Measurements from ENCODE around the gene RESP18. TPM values are rescaled to one million over a fixed set of nuclear protein-coding genes. Genes with fewer than 3 reads are reported as not detected.
"Not testable (repeated sequence)": the region's sequence is repeated elsewhere in the genome, so short reads cannot be mapped to it uniquely, and the experiment has no call there.

RESP18 gene
- total RNA-seq, 2 donors from 2014 or later: not detected

DNA sequence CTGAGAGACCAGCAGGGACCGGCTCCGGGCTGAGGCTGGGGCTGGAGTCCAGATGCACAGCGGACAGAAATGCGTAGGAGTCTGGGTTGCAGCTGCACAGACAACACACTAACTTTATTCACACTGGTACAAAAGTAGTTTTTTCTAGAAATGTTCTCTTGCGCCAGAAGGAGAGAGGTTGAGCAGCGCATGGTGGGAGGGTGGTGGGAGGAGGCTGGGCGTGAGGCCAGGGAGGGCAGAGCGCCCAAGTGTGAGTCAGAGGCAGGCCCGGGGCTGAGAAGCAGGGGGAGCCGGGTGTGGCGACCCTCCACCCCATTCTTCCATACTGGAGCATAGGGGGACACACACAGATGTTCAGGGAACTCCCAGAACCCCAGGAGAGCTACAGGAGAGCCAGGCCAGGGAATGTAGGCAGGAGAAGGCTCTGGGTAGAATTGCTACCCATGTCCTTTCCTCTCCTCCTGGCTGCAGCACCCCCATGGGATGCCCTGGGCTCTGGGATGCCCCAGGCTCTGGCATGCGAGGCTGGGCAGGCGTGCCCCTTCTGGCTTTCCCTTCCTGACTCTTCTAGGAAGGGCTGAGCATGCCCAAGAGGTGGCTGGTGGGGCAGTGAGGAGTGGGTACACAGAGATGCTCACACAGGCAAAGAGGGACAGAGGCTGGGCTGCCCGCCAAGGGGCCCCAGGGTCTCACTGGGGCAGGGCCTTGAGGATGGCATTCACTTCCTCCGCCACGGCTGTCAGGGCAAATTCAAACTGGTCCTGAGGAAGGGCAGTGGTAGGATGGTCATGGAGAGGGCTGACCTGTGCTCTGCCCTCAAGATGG lies 42.8 kb downstream of the RESP18 start:
- DNase-seq (peak; percentile 35 to 58 (median 42)), ATAC-seq (peak; percentile 41)
- TF ChIP-seq, protein P1, sequence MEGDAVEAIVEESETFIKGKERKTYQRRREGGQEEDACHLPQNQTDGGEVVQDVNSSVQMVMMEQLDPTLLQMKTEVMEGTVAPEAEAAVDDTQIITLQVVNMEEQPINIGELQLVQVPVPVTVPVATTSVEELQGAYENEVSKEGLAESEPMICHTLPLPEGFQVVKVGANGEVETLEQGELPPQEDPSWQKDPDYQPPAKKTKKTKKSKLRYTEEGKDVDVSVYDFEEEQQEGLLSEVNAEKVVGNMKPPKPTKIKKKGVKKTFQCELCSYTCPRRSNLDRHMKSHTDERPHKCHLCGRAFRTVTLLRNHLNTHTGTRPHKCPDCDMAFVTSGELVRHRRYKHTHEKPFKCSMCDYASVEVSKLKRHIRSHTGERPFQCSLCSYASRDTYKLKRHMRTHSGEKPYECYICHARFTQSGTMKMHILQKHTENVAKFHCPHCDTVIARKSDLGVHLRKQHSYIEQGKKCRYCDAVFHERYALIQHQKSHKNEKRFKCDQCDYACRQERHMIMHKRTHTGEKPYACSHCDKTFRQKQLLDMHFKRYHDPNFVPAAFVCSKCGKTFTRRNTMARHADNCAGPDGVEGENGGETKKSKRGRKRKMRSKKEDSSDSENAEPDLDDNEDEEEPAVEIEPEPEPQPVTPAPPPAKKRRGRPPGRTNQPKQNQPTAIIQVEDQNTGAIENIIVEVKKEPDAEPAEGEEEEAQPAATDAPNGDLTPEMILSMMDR (IDR thresholded peaks at IDR 0.05): no peak
- no peak for TF ChIP-seq POLR2A (IDR thresholded peaks at IDR 0.05)
- intact Hi-C loops (cut with DNase I): loop anchor here (5.0 kb wide), 1 partner anchor 117 kb away; the partner anchor contains the start of gene SLC23A3
- Histone ChIP-seq H3K9me3 (no peaks in the 10 kb centered on the region), H3K4me1 (peaks cover 7% of the 10 kb centered on the region), H3K27ac (no peak overlapping the region), H3K27me3 (no peaks in the 10 kb centered on the region), H3K4me3 (no peak overlapping the region), H3K36me3 (replicated peaks in 1 of 2; ENCODE audit: insufficient read depth in 1 of 2, low read depth in 2 of 2) (peaks cover 0 to 2% of the 10 kb centered on the region in 2 donors)
- WGBS, 2 donors: 54 to 59% methylated on average over 15 to 16 of the region's 16 CpGs

DNA sequence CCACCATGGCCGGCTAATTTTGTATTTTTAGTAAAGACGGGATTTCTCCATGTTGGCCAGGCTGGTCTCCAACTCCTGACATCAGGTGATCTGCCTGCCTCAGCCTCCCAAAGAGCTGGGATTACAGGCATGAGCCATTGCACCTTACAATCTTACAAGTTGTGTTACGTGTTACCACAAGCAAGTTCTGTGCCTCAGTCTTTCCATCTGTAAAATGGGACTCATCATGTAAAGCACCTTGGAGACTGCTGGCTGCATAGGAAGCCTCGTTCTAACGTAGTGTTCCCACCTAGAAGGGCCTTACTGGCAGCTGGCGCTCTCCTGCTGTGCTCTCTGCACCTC lies 43.4 kb downstream of the RESP18 start:
- ATAC-seq (no peak), DNase-seq (no peak)
- Histone ChIP-seq H3K4me3 (no peak overlapping the region), H3K4me1 (peaks cover 2% of the 10 kb centered on the region), H3K9me3 (no peaks in the 10 kb centered on the region), H3K36me3 (replicated peaks in 1 of 2; ENCODE audit: insufficient read depth in 1 of 2, low read depth in 2 of 2) (peaks cover 0 to 7% of the 10 kb centered on the region in 2 donors), H3K27ac (no peak overlapping the region), H3K27me3 (no peaks in the 10 kb centered on the region)
- WGBS, 2 donors: 69 to 81% methylated on average over 6 of the region's 6 CpGs
- TF ChIP-seq, protein P1 (IDR thresholded peaks at IDR 0.05): no peak
- TF ChIP-seq POLR2A (IDR thresholded peaks at IDR 0.05): no peak
- intact Hi-C loops (cut with DNase I): loop anchor here (5.0 kb wide), 1 partner anchor 117 kb away; the partner anchor contains the start of gene SLC23A3

DNA sequence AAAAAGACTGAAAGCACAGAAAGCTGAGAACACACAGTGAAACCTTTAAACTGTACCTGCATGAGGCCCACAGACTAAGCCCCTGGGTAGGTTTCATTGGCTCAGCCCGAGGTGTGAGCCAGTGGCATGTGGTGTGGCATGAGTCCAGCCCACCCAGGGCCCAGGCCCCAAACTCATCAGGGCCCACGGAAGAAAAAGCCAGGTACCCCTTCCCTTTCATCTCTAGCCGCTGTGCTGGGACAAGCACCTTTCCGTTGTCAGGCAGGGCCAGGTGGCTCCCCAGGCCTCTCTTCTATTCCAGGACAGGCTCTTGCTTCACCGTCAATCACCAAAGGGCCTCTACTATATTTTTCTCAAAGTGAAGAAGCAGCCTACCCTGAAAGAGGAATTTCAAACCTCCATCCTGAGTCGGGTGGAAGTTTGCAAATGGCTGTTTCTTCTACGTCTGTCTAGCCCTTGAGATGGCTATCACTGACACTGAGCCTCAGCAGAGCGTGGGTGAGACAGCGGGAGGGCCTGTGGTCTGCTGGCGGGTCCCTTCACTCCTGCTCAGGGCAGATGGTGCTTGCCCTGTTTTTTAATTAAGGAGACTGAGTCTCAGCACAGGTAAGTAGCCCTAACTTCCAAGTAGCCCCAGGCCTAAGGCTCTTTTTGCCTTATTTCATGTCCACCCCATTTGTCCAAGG lies 44.8 kb downstream of the RESP18 start:
- ATAC-seq (no peak), DNase-seq (no peak)
- no peak for TF ChIP-seq POLR2A (IDR thresholded peaks at IDR 0.05)
- TF ChIP-seq, protein P1 (IDR thresholded peaks at IDR 0.05): no peak
- H3K4me1 ChIP-seq: no peaks in the 10 kb centered on the region
- H3K36me3 ChIP-seq (replicated peaks in 1 of 2; ENCODE audit: insufficient read depth in 1 of 2, low read depth in 2 of 2): peaks cover 0 to 13% of the 10 kb centered on the region in 2 donors
- no peaks in the 10 kb centered on the region for H3K27me3 ChIP-seq
- intact Hi-C loops (cut with DNase I): loop anchor here (5.0 kb wide), 1 partner anchor 115 kb away; the partner anchor contains the start of gene SLC23A3
- WGBS, 2 donors: 68 to 79% methylated on average over 8 to 10 of the region's 10 CpGs
- H3K27ac ChIP-seq: no peak overlapping the region
- H3K4me3 ChIP-seq: no peak overlapping the region
- no peaks in the 10 kb centered on the region for H3K9me3 ChIP-seq

DNA sequence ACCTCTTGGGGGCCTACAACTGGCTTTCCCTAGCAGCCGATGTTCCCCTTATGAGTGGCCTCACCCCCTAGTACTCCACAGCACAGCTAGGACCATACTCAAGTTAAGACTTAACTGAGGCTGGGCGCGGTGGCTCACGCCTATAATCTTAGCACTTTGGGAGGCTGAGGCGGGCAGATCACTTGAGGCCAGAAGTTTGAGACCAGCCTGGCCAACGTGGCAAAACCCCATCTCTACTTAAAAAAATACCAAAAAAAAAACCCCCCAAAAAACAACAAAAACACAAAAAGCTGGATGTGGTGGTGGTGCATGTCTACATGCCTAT lies 45.5 kb downstream of the RESP18 start:
- ATAC-seq, H3K4me3 ChIP-seq, DNase-seq, H3K27me3 ChIP-seq, H3K27ac ChIP-seq, H3K4me1 ChIP-seq, H3K9me3 ChIP-seq: not testable (repeated sequence)
- peaks cover 0 to 17% of the 10 kb centered on the region in 2 donors for H3K36me3 ChIP-seq (replicated peaks in 1 of 2; ENCODE audit: insufficient read depth in 1 of 2, low read depth in 2 of 2)
- intact Hi-C loops (cut with DNase I): loop anchor here (5.0 kb wide), 1 partner anchor 115 kb away; the partner anchor contains the start of gene SLC23A3
- 81 to 89% methylated on average over 6 of the region's 6 CpGs for WGBS, 2 donors

DNA sequence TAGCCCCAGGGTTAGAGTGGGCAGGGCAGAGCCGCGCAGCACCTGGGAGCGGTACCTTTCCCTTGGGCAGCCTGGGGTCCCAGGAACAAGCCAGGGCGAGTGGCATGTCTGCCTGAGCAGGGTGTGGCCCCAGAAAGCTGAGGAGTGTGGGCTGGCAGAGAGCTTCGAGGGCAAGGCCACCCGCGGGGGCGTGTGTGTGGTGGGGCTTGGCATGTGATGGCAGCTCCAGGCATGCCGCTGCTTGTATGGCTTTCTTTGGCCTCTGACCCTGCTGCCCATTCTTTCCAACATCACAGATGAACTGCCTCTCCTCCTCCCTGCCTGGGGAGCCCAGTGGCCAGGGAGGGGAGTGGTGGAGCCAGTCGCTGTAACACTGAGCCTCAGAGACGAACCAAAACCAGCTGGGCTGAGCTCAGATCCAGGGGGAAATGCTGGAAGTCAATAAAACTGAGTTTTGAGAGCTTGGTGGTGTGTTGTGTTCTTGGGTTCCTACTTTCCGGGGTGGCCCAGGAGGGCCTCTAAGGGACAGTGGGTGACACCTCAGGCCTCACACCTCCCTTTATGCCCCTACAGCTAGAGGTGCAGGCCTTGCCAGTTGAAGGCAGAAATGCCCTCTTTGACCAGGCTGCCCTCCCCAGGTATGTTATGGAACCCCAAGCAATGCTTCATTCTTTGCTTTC lies 46.0 kb downstream of the RESP18 start:
- H3K27me3 ChIP-seq: no peaks in the 10 kb centered on the region
- H3K4me1 ChIP-seq: peaks cover under 1% of the 10 kb centered on the region
- DNase-seq (peak in 1 of 4 donors; percentile 13), ATAC-seq (no peak)
- no peak overlapping the region for H3K4me3 ChIP-seq
- intact Hi-C loops (cut with DNase I): loop anchor here (5.0 kb wide), 1 partner anchor 114 kb away; the partner anchor contains the start of gene SLC23A3
- H3K36me3 ChIP-seq (replicated peaks in 1 of 2; ENCODE audit: insufficient read depth in 1 of 2, low read depth in 2 of 2): peaks cover 0 to 21% of the 10 kb centered on the region in 2 donors
- TF ChIP-seq POLR2A (IDR thresholded peaks at IDR 0.05): no peak
- TF ChIP-seq, protein P1 (IDR thresholded peaks at IDR 0.05): no peak
- WGBS, 2 donors: 72 to 85% methylated on average over 7 to 12 of the region's 12 CpGs
- H3K27ac ChIP-seq: no peak overlapping the region
- no peaks in the 10 kb centered on the region for H3K9me3 ChIP-seq
